Breast epithelium (tissue), 4 donors: Measurements from ENCODE around the gene UBE3D. TPM values are rescaled to one million over a fixed set of nuclear protein-coding genes. Genes with fewer than 3 reads are reported as not detected.

Experiments used
- DNase-seq, 2 donors: peaks; one replicate each; pipeline ENCODE4 v3.0.0-alpha.2; 2019; ENCODE audit warnings: low spot score in 2 of 2
- H3K27ac ChIP-seq, 2 donors: fragments of 200-600 bp; sonication (generic) in 1 of 2; one replicate each; pipeline ENCODE4 v1.5.1; 2016 to 2019; ENCODE audit warnings: mild to moderate bottlenecking in 1 of 2
- H3K27me3 ChIP-seq, 2 donors: fragments of 200-600 bp; sonication (generic) in 1 of 2; one replicate each; pipeline versions ENCODE4 v1.5.1 to v1.6.0; 2017 to 2019; ENCODE audit warnings: control low read depth in 1 of 2, mild to moderate bottlenecking in 1 of 2
- H3K36me3 ChIP-seq: fragments of 200-600 bp; one replicate; pipeline ENCODE4 v1.5.1; 2019
- H3K4me1 ChIP-seq, 2 donors: fragments of 200-600 bp; sonication (generic); one replicate each; pipeline ENCODE4 v1.5.1; 2016 to 2019; ENCODE audit warnings: control low read depth in 1 of 2
- H3K4me3 ChIP-seq, 3 donors: fragments of 200-600 bp; sonication (generic); 1 replicate in 2 of 3; 2 replicates in 1 of 3; pipeline ENCODE4 v1.5.1; 2016 to 2019; ENCODE audit warnings: mild to moderate bottlenecking in 3 of 3, moderate library complexity in 2 of 3
- H3K9me3 ChIP-seq, 2 donors: fragments of 200-600 bp; sonication (generic) in 1 of 2; one replicate each; pipeline ENCODE4 v1.5.1; 2016 to 2019; ENCODE audit warnings: control low read depth in 1 of 2
- POLR2A ChIP-seq: fragments of 450-650 bp; IDR thresholded peaks from one replicate; pipeline ENCODE4 v1.6.1; 2016; ENCODE audit warnings: antibody characterized with exemption, mild to moderate bottlenecking, moderate library complexity
- POLR2AphosphoS5 ChIP-seq, 3 donors: sonication (generic); formaldehyde crosslinking; IDR thresholded peaks; one replicate each; pipeline ENCODE4 v1.6.1; 2017; ENCODE audit warnings: antibody characterized with exemption in 3 of 3
- intact Hi-C: fragments of 100-400 bp; cut with DNase I; formaldehyde crosslinking; loops from one replicate; pipeline ENCODE4 v1.15.1; 2023; ENCODE audit warnings: low total_unique reads
- total RNA-seq, 3 donors: library from RNA; depleted of rRNA; stranded (reverse); fragments of >200 nt; gene quantifications; one replicate each; pipeline ENCODE4 v1.1.0, GENCODE V29; 2016
- TF ChIP-seq, protein P1 (sequence below), 3 donors: fragments of 450-650 bp; IDR thresholded peaks; one replicate each; pipeline ENCODE4 v1.5.1; 2016 to 2017; ENCODE audit warnings: antibody characterized with exemption in 3 of 3, mild to moderate bottlenecking in 3 of 3, moderate library complexity in 3 of 3

The UBE3D gene
- total RNA-seq, 3 donors from 2014 or later = 8.8 to 14.7 (median 13.5) TPM

- intact Hi-C loops = no loop called here
- H3K9me3 ChIP-seq = no peaks in the 10 kb centered on the region
- no peak overlapping the region for H3K4me3 ChIP-seq
- TF ChIP-seq POLR2AphosphoS5 (IDR thresholded peaks at IDR 0.05) (no peak), POLR2A (no peak)
- TF ChIP-seq, protein P1, sequence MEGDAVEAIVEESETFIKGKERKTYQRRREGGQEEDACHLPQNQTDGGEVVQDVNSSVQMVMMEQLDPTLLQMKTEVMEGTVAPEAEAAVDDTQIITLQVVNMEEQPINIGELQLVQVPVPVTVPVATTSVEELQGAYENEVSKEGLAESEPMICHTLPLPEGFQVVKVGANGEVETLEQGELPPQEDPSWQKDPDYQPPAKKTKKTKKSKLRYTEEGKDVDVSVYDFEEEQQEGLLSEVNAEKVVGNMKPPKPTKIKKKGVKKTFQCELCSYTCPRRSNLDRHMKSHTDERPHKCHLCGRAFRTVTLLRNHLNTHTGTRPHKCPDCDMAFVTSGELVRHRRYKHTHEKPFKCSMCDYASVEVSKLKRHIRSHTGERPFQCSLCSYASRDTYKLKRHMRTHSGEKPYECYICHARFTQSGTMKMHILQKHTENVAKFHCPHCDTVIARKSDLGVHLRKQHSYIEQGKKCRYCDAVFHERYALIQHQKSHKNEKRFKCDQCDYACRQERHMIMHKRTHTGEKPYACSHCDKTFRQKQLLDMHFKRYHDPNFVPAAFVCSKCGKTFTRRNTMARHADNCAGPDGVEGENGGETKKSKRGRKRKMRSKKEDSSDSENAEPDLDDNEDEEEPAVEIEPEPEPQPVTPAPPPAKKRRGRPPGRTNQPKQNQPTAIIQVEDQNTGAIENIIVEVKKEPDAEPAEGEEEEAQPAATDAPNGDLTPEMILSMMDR (IDR thresholded peaks at IDR 0.05) = no peak
- no peaks in the 10 kb centered on the region for H3K36me3 ChIP-seq
- H3K27me3 ChIP-seq = no peaks in the 10 kb centered on the region
- H3K27ac ChIP-seq = no peak overlapping the region
- no peaks in the 10 kb centered on the region for H3K4me1 ChIP-seq
- DNase-seq = no peak
Observed at GRCh38 chr6:83097675-83098074, 32.0 kb upstream of the UBE3D start.

GRCh38 chr6:83097204-83097603, 31.6 kb upstream of the UBE3D start:
- no peak for DNase-seq
- H3K4me3 ChIP-seq = no peak overlapping the region
- H3K4me1 ChIP-seq = no peaks in the 10 kb centered on the region
- H3K27me3 ChIP-seq = no peaks in the 10 kb centered on the region
- intact Hi-C loops = no loop called here
- TF ChIP-seq, protein P1 (IDR thresholded peaks at IDR 0.05) = no peak
- TF ChIP-seq POLR2AphosphoS5 (IDR thresholded peaks at IDR 0.05) (no peak), POLR2A (no peak)
- no peaks in the 10 kb centered on the region for H3K36me3 ChIP-seq
- H3K9me3 ChIP-seq = no peaks in the 10 kb centered on the region
- no peak overlapping the region for H3K27ac ChIP-seq

GRCh38 chr6:83096791-83097190, 31.1 kb upstream of the UBE3D start:
- intact Hi-C loops = no loop called here
- DNase-seq = no peak
- no peaks in the 10 kb centered on the region for H3K4me1 ChIP-seq
- H3K27ac ChIP-seq = no peak overlapping the region
- no peak overlapping the region for H3K4me3 ChIP-seq
- no peaks in the 10 kb centered on the region for H3K9me3 ChIP-seq
- TF ChIP-seq POLR2A (no peak), POLR2AphosphoS5 (IDR thresholded peaks at IDR 0.05) (no peak)
- TF ChIP-seq, protein P1 (IDR thresholded peaks at IDR 0.05) = no peak
- no peaks in the 10 kb centered on the region for H3K27me3 ChIP-seq
- no peaks in the 10 kb centered on the region for H3K36me3 ChIP-seq

DNA sequence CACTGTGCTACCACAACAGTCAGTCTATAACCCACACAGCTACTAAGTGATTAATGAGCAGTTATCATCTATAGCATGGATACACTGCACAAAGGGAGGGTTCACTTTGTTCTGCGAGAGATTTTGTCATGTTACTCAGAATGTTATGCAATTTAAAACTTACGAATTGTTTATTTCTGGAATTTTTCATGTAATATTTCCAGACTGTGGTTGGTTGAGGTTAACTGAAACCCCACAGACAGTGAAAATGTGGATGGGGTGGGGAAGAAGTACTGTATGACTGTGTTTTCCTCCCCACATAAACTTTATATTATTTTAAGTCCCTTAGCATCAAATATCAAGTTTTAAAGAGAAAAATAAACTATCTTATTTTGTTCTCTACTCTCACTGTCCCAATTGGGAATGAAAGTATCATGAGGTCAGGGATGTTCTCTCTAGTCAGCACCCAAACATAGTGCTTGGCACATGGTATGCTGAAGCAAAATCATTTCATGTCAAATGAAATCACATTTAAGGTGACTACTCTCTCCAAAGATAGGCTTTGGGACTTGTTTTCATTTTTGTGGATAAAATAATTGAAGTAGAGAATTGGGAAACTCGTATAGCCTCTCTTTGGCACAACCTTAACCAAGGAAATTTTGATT, 27.2 kb upstream of the UBE3D start:
- Histone ChIP-seq H3K9me3 (no peaks in the 10 kb centered on the region), H3K27ac (no peak overlapping the region), H3K36me3 (no peaks in the 10 kb centered on the region), H3K27me3 (no peaks in the 10 kb centered on the region), H3K4me1 (no peaks in the 10 kb centered on the region), H3K4me3 (no peak overlapping the region)
- DNase-seq = no peak
- intact Hi-C loops = no loop called here
- TF ChIP-seq POLR2A (no peak), POLR2AphosphoS5 (IDR thresholded peaks at IDR 0.05) (no peak)
- TF ChIP-seq, protein P1 (IDR thresholded peaks at IDR 0.05) = no peak

DNA sequence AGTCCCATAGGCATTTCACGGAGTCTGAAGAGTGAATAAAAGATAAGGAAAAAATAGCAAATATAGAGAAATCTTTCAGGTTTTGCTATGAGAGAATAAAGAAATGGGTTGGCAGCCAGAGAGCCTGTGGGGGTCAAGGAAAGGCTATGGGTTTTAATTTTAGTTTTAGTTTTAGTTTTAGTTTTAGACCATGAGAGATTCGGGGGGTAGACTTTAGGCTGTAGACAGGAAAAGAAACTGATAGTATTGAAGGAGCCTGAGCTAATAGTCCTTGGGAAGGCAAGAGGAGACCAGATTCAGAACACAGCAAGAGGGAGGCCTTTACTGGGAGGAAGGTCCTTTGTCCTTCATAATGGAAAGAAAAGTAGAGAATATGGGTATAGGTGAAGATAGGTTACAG, 21.1 kb upstream of the UBE3D start:
- no peak for DNase-seq
- Histone ChIP-seq H3K9me3 (no peaks in the 10 kb centered on the region), H3K4me1 (no peaks in the 10 kb centered on the region), H3K36me3 (no peaks in the 10 kb centered on the region), H3K27ac (no peak overlapping the region), H3K27me3 (no peaks in the 10 kb centered on the region), H3K4me3 (no peak overlapping the region)
- intact Hi-C loops = no loop called here
- TF ChIP-seq POLR2A (no peak), POLR2AphosphoS5 (IDR thresholded peaks at IDR 0.05) (no peak)
- TF ChIP-seq, protein P1 (IDR thresholded peaks at IDR 0.05) = no peak
